HepG2 (cell line): ENCODE data around the gene PPP1R13B. TPM values are rescaled to one million over a fixed set of nuclear protein-coding genes. Genes with fewer than 3 reads are reported as not detected.
A peak's percentile ranks its signal among the peaks of the same experiment; 100 is the strongest.

Experiments
- CEBPB ChIP-seq: IDR thresholded peaks from 2 replicates; pipeline ENCODE4 v1.6.1; 2011; ENCODE audit warnings: low read depth, low read length, improper control_type of control experiment, borderline replicate concordance
- HNF4A ChIP-seq: sonication (generic); formaldehyde crosslinking; IDR thresholded peaks from 2 replicates; pipeline ENCODE4 v1.4.0; 2020; ENCODE audit warnings: missing genetic modification reagents
- NBN ChIP-seq: fragments of 450-650 bp; conservative IDR thresholded peaks from 2 replicates; pipeline ENCODE4 v1.6.1; 2017
- RFXAP ChIP-seq: sonication (generic); formaldehyde crosslinking; IDR thresholded peaks from 2 replicates; pipeline ENCODE4 v1.4.0; 2020; ENCODE audit warnings: missing genetic modification reagents, borderline replicate concordance
- YEATS2 ChIP-seq: sonication (generic); formaldehyde crosslinking; IDR thresholded peaks from 2 replicates; pipeline ENCODE4 v1.4.0; 2020; ENCODE audit warnings: missing genetic modification reagents, borderline replicate concordance
- ZMYM3 ChIP-seq: sonication (generic); formaldehyde crosslinking; IDR thresholded peaks from 2 replicates; pipeline ENCODE4 v1.5.1; 2020; ENCODE audit warnings: mild to moderate bottlenecking, missing genetic modification reagents
- ZNF260 ChIP-seq: sonication (generic); formaldehyde crosslinking; IDR thresholded peaks from 2 replicates; pipeline ENCODE4 v1.4.0; 2020; ENCODE audit warnings: missing genetic modification reagents, low read depth, mild to moderate bottlenecking, borderline replicate concordance
- ZNF335 ChIP-seq: sonication (generic); formaldehyde crosslinking; IDR thresholded peaks from 2 replicates; pipeline ENCODE4 v1.4.0; 2020; ENCODE audit warnings: missing genetic modification reagents
- ZNF616 ChIP-seq: sonication (generic); formaldehyde crosslinking; IDR thresholded peaks from 2 replicates; pipeline ENCODE4 v1.5.0; 2020; ENCODE audit warnings: low read depth, mild to moderate bottlenecking, missing genetic modification reagents
- polyA plus RNA-seq, 8 experiments: library from polyadenylated mRNA; depleted of rRNA in 3 of 8; stranded (reverse) in 7 of 8; unstranded in 1 of 8; fragments of >200 nt; fragmentation: Illumina TruSeq in 4 of 8; extraction: Trizol in 4 of 8; gene quantifications; 2 replicates each; pipeline versions ENCODE4 v1.2.1 to v1.2.3, GENCODE V29; 2011 to 2016; ENCODE audit warnings: low read depth in 4 of 8, missing spikeins in 1 of 8, mixed read lengths in 1 of 8; ENCODE audit not compliant: insufficient read depth in 1 of 8
- total RNA-seq, 5 experiments: library from RNA; depleted of rRNA; stranded (reverse); fragments of >200 nt; fragmentation: Illumina TruSeq; extraction: Trizol; gene quantifications; 2 replicates each; pipeline ENCODE4 v1.2.3, GENCODE V29; 2016; ENCODE audit warnings: low read depth in 1 of 5
- TF ChIP-seq, protein P1 (sequence below): sonication (generic); formaldehyde crosslinking; conservative IDR thresholded peaks from 2 replicates; pipeline ENCODE4 v1.8.1; 2023; ENCODE audit warnings: missing genetic modification reagents
- TF ChIP-seq, protein P2 (sequence below): sonication (generic); formaldehyde crosslinking; IDR thresholded peaks from 2 replicates; pipeline ENCODE4 v1.4.0; 2020; ENCODE audit warnings: missing genetic modification reagents
- TF ChIP-seq, protein P3 (sequence below): IDR thresholded peaks from 2 replicates; pipeline ENCODE4 v1.6.1; 2016; ENCODE audit warnings: missing biosample characterization, missing genetic modification reagents, low read depth

Gene PPP1R13B
- total and polyA plus RNA-seq, 2 of the 13 experiments (the other 11 are each of a cell fraction or from before 2014, with no cell fraction given): 4.6 to 9.4 TPM

DNA sequence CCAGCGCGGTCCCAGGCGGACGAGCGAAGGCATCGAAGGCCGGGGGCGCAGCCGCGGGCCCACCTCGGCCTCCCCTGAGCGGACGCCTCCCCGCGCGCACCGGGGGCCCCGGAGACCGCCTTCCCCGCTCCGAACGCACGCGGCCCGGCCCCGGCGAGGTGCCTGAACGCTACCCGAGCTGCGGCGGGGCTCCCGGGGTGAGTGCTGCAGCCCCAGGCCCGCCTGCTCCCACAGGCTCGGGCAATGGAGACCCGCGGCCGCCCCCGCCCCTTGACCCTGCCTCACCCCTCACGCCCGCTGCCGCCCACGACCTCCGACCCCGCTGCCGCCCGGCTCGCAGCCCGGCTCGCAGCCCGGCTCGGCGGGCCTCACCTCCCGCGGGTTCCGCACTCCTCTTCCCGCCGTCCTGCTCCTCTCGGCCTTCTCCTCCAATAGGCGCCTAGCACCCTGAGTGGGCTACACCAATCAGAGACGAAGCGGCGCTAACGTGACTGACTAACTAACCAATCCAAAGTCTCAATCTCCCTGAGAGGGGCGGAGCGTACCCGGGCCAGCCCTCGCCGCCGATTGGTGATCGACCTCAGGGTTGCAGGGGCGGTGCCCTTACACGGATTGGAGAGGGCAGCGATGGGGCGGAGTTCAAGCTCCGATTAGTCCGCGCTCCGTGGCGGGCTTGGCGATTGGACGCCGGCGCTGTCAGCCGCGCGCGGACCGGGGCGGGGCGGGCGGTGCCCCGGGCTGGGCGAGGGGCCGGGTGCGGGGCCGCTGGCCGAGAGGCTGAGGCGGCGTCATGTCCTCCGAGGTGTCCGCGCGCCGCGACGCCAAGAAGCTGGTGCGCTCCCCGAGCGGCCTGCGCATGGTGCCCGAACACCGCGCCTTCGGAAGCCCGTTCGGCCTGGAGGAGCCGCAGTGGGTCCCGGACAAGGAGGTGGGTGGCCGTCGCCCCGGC, 132.0 kb downstream of the PPP1R13B start, which contains the start of the genes XRCC3 and ZFYVE21 (continued):
- TF ChIP-seq HNF4A (CRISPR knock-in tag) (no peak), RFXAP (CRISPR knock-in tag) (peak; percentile 71; the same call in 1 of the 2 replicates), ZNF260 (no peak), CEBPB (no peak), YEATS2 (CRISPR knock-in tag) (peak; percentile 80), ZNF616 (CRISPR knock-in tag) (no peak), ZNF335 (CRISPR knock-in tag) (no peak), ZMYM3 (CRISPR knock-in tag) (no peak), NBN (no peak)
- TF ChIP-seq, protein P1, sequence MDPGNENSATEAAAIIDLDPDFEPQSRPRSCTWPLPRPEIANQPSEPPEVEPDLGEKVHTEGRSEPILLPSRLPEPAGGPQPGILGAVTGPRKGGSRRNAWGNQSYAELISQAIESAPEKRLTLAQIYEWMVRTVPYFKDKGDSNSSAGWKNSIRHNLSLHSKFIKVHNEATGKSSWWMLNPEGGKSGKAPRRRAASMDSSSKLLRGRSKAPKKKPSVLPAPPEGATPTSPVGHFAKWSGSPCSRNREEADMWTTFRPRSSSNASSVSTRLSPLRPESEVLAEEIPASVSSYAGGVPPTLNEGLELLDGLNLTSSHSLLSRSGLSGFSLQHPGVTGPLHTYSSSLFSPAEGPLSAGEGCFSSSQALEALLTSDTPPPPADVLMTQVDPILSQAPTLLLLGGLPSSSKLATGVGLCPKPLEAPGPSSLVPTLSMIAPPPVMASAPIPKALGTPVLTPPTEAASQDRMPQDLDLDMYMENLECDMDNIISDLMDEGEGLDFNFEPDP (CRISPR knock-in tag): 0 out of 2 replicates have a peak, but pooled peaks have one; percentile 12
- TF ChIP-seq, protein P2, sequence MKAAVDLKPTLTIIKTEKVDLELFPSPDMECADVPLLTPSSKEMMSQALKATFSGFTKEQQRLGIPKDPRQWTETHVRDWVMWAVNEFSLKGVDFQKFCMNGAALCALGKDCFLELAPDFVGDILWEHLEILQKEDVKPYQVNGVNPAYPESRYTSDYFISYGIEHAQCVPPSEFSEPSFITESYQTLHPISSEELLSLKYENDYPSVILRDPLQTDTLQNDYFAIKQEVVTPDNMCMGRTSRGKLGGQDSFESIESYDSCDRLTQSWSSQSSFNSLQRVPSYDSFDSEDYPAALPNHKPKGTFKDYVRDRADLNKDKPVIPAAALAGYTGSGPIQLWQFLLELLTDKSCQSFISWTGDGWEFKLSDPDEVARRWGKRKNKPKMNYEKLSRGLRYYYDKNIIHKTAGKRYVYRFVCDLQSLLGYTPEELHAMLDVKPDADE: no peak
- TF ChIP-seq, protein P3, sequence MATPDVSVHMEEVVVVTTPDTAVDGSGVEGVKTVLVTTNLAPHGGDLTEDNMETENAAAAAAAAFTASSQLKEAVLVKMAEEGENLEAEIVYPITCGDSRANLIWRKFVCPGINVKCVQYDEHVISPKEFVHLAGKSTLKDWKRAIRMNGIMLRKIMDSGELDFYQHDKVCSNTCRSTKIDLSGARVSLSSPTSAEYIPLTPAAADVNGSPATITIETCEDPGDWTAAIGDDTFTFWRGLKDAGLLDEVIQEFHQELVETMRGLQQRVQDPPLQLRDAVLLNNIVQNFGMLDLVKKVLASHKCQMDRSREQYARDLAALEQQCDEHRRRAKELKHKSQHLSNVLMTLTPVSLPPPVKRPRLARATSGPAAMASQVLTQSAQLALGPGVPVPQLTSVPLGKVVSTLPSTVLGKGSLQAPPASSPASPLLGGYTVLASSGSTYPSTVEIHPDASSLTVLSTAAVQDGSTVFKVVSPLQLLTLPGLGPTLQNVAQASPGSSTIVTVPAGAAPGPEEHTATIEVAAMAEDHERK (CRISPR knock-in tag): no peak
- TF ChIP-seq, all 625 proteins: peak for 152
